Right lobe of liver (tissue), 6 donors: ENCODE measurements around the gene TOB1. TPM values are rescaled to one million over a fixed set of nuclear protein-coding genes. Genes with fewer than 3 reads are reported as not detected.
"Not testable (repeated sequence)": the region's sequence is repeated elsewhere in the genome, so short reads cannot be mapped to it uniquely, and the experiment has no call there.

Experiments used
- ATAC-seq, 4 donors: fragments of 200-7000 bp; cut with Tn5 transposase; one replicate each; pipeline ENCODE4 v1.9.1; 2020; ENCODE audit warnings: mild to moderate bottlenecking in 4 of 4, moderate library complexity in 4 of 4
- DNase-seq, 3 donors: peaks; one replicate each; pipeline ENCODE4 v3.0.0-alpha.2; 2020
- H3K27ac ChIP-seq, 3 donors: fragments of 200-600 bp; one replicate each; pipeline ENCODE4 v1.8.0; 2022
- H3K27me3 ChIP-seq, 2 donors: fragments of 200-600 bp; one replicate each; pipeline ENCODE4 v1.8.0; 2022
- H3K36me3 ChIP-seq, 4 donors: fragments of 200-600 bp; sonication (generic) in 1 of 4; one replicate each; pipeline versions ENCODE4 v1.5.1 to v1.8.0; 2017 to 2022; ENCODE audit warnings: control low read depth in 1 of 4
- H3K4me1 ChIP-seq, 4 donors: fragments of 200-600 bp; sonication (generic) in 1 of 4; one replicate each; pipeline versions ENCODE4 v1.5.1 to v1.8.0; 2017 to 2022; ENCODE audit warnings: control low read depth in 1 of 4
- H3K4me3 ChIP-seq, 3 donors: fragments of 200-600 bp; one replicate each; pipeline ENCODE4 v1.8.0; 2022
- H3K9me3 ChIP-seq, 4 donors: fragments of 200-600 bp; sonication (generic) in 1 of 4; one replicate each; pipeline versions ENCODE4 v1.5.1 to v1.8.0; 2017 to 2022; ENCODE audit warnings: control low read depth in 1 of 4
- CTCF ChIP-seq, 4 donors: fragments of 200-600 bp in 3 of 4; fragments of 450-650 bp in 1 of 4; IDR thresholded peaks; one replicate each; pipeline versions ENCODE4 v1.5.1 to v1.8.0; 2016 to 2022; ENCODE audit warnings: antibody characterized with exemption in 4 of 4, mild to moderate bottlenecking in 2 of 4
- POLR2A ChIP-seq: fragments of 450-650 bp; IDR thresholded peaks from one replicate; pipeline ENCODE4 v1.6.1; 2017; ENCODE audit warnings: antibody characterized with exemption, mild to moderate bottlenecking
- WGBS: methylation state at CpG from one replicate; pipeline ENCODE4 v1.1.6; 2018; ENCODE audit warnings: low coverage, low lambda C conversion rate; ENCODE audit not compliant: insufficient coverage; ENCODE audit errors: missing lambda C conversion rate; 5-methylcytosine and 5-hydroxymethylcytosine counted together
- intact Hi-C, 2 donors: fragments of 100-400 bp; cut with DNase I; formaldehyde crosslinking; loops; one replicate each; pipeline versions ENCODE4 v1.11.2 to v1.14.1; 2022
- total RNA-seq, 6 experiments: library from RNA; depleted of rRNA in 2 of 6; stranded (reverse); fragments of >200 nt in 2 of 6; fragmentation: NEBNext Ultra II Directional in 3 of 6; extraction: Animal tissue kit (Norgen Biotek cat#: 25700) in 3 of 6; gene quantifications; one replicate each; pipeline versions ENCODE4 v1.1.0 to v1.2.4, GENCODE V29; 2016 to 2023
- donor health status: DM: no; HTN: yes; CAD: no.
- donor health status: DM: no; HTN: no; CAD: no.
- donor health status: DM: no; HTN: no; CAD: no.
- donor health status: DM: no; HTN: yes; CAD: no.
- donor health status: DM: no; HTN: yes; CAD: no.

TOB1 gene
- total RNA-seq, 6 experiments from 2014 or later, result 36.2 to 222 (median 82.1) TPM

GRCh38 chr17:50861822-50862528 is 4.2 kb downstream of the TOB1 start:
- TF ChIP-seq CTCF (IDR thresholded peaks at IDR 0.05), result no peak
- TF ChIP-seq POLR2A, result no peak
- Histone ChIP-seq H3K4me1 (peaks cover 0 to 13% (median 3%) of the 10 kb centered on the region in 4 donors), H3K27me3 (no peaks in the 10 kb centered on the region), H3K4me3 (peak overlapping the region in 2 of 3 donors; percentile 68 to 73), H3K9me3 (no peaks in the 10 kb centered on the region), H3K27ac (peak overlapping the region in 1 of 3 donors; percentile 100), H3K36me3 (peaks cover 0 to 27% (median 14%) of the 10 kb centered on the region in 4 donors)
- DNase-seq (no peak), ATAC-seq (no peak)
- 35% methylated on average over 7 of the region's 7 CpGs for whole genome bisulfite sequencing
- intact Hi-C loops, result loop anchor here in 1 of 2 donors (5.0 kb wide), 1 partner anchor 85 kb away; no protein-coding TSS in a partner anchor

GRCh38 chr17:50861334-50861676 is 4.8 kb downstream of the TOB1 start:
- DNase-seq (no peak), ATAC-seq (no peak)
- peaks cover 0 to 27% (median 14%) of the 10 kb centered on the region in 4 donors for H3K36me3 ChIP-seq
- intact Hi-C loops, result loop anchor here in 1 of 2 donors (5.0 kb wide), 1 partner anchor 86 kb away; no protein-coding TSS in a partner anchor
- peak overlapping the region in 1 of 3 donors; percentile 100 for H3K27ac ChIP-seq
- TF ChIP-seq POLR2A (no peak), CTCF (IDR thresholded peaks at IDR 0.05) (no peak)
- H3K4me3 ChIP-seq, result no peak overlapping the region
- WGBS, result 47% methylated on average over 2 of the region's 2 CpGs
- H3K4me1 ChIP-seq, result peaks cover 0 to 19% (median 6%) of the 10 kb centered on the region in 4 donors
- H3K9me3 ChIP-seq, result no peaks in the 10 kb centered on the region
- no peaks in the 10 kb centered on the region for H3K27me3 ChIP-seq

GRCh38 chr17:50859727-50860126 is 6.4 kb downstream of the TOB1 start:
- not testable (repeated sequence) for H3K9me3 ChIP-seq, DNase-seq, H3K27me3 ChIP-seq, H3K4me3 ChIP-seq, ATAC-seq
- intact Hi-C loops, result loop anchor here in 1 of 2 donors (5.0 kb wide), 1 partner anchor 88 kb away; no protein-coding TSS in a partner anchor
- H3K4me1 ChIP-seq, result peaks cover 0 to 33% (median 11%) of the 10 kb centered on the region in 4 donors
- WGBS, result 94% methylated on average over 10 of the region's 15 CpGs
- H3K27ac ChIP-seq, result peak overlapping the region in 1 of 3 donors; percentile 13
- H3K36me3 ChIP-seq, result peaks cover 0 to 27% (median 14%) of the 10 kb centered on the region in 4 donors

- peaks cover 0 to 43% (median 16%) of the 10 kb centered on the region in 4 donors for H3K4me1 ChIP-seq
- H3K36me3 ChIP-seq, result peaks cover 0 to 25% (median 14%) of the 10 kb centered on the region in 4 donors
- no peaks in the 10 kb centered on the region for H3K27me3 ChIP-seq
- intact Hi-C loops, result no loop called here
- TF ChIP-seq CTCF (IDR thresholded peaks at IDR 0.05) (no peak), POLR2A (no peak)
- DNase-seq, result no peak
- WGBS, result 58% methylated on average over 12 of the region's 12 CpGs
- no peak for ATAC-seq
- H3K27ac ChIP-seq, result no peak overlapping the region
- no peaks in the 10 kb centered on the region for H3K9me3 ChIP-seq
- no peak overlapping the region for H3K4me3 ChIP-seq
Measured at GRCh38 chr17:50858486-50859225, 7.5 kb downstream of the TOB1 start.

GRCh38 chr17:50856431-50856830 is 9.7 kb downstream of the TOB1 start:
- ATAC-seq (no peak), DNase-seq (no peak)
- TF ChIP-seq CTCF (IDR thresholded peaks at IDR 0.05) (no peak), POLR2A (no peak)
- no peak overlapping the region for H3K4me3 ChIP-seq
- H3K9me3 ChIP-seq, result no peaks in the 10 kb centered on the region
- H3K36me3 ChIP-seq, result peaks cover 0 to 3% (median 1%) of the 10 kb centered on the region in 4 donors
- H3K27ac ChIP-seq, result peak overlapping the region; percentile 19 to 94 (median 66)
- H3K4me1 ChIP-seq, result peaks cover 0 to 40% (median 18%) of the 10 kb centered on the region in 4 donors
- 54% methylated on average over 2 of the region's 2 CpGs for WGBS
- H3K27me3 ChIP-seq, result no peaks in the 10 kb centered on the region
- intact Hi-C loops, result no loop called here
